T-helper 9 cell (primary cell): ENCODE results near the gene SCGB1D1.

Experiments used
- DNase-seq: peaks from one replicate; pipeline ENCODE4 v3.0.0-alpha.2; 2020
- total RNA-seq, 2 donors: gene quantifications; one replicate each; lab custom pipeline; 2026; lab: John Stamatoyannopoulos, UW

The SCGB1D1 gene
- total RNA-seq, result 0 reads per million in 2 donors

- DNase-seq, result no peak
These were observed at the start of gene SCGB1D1 for GRCh38 chr11:62190011-62190410. TSS of gene SCGB1D1 (plus strand) at chr11:62190216. CDS start at chr11:62190285, 69 bp downstream.

GRCh38 chr11:62140304-62141110, 49.5 kb upstream of the SCGB1D1 start:
- no peak for DNase-seq

- no peak for DNase-seq
These were observed 48.6 kb upstream of the SCGB1D1 start for GRCh38 chr11:62141111-62142042.

GRCh38 chr11:62142043-62142375, 48.0 kb upstream of the SCGB1D1 start:
- no peak for DNase-seq

GRCh38 chr11:62142921-62143320, 47.1 kb upstream of the SCGB1D1 start:
- DNase-seq, result no peak

GRCh38 chr11:62143727-62144126, 46.3 kb upstream of the SCGB1D1 start:
- DNase-seq, result no peak

- DNase-seq, result no peak
These were observed 45.3 kb upstream of the SCGB1D1 start for GRCh38 chr11:62144641-62145255.

GRCh38 chr11:62145261-62145871, 44.6 kb upstream of the SCGB1D1 start:
- DNase-seq, result no peak

GRCh38 chr11:62146476-62147200, 43.4 kb upstream of the SCGB1D1 start:
- DNase-seq, result no peak

GRCh38 chr11:62147545-62147944, 42.5 kb upstream of the SCGB1D1 start:
- no peak for DNase-seq

GRCh38 chr11:62148271-62148980, 41.6 kb upstream of the SCGB1D1 start:
- DNase-seq, result no peak

- no peak for DNase-seq
These were observed 39.8 kb upstream of the SCGB1D1 start for GRCh38 chr11:62149986-62150886.

- no peak for DNase-seq
These were observed 38.9 kb upstream of the SCGB1D1 start for GRCh38 chr11:62150887-62151736.

GRCh38 chr11:62151737-62152102, 38.3 kb upstream of the SCGB1D1 start:
- DNase-seq, result no peak

GRCh38 chr11:62152245-62153086, 37.5 kb upstream of the SCGB1D1 start:
- DNase-seq, result no peak

GRCh38 chr11:62153087-62153395, 37.0 kb upstream of the SCGB1D1 start:
- DNase-seq, result no peak

- no peak for DNase-seq
These were observed 36.4 kb upstream of the SCGB1D1 start for GRCh38 chr11:62153617-62154016.

- DNase-seq, result no peak
These were observed 32.4 kb upstream of the SCGB1D1 start for GRCh38 chr11:62157603-62158002.

GRCh38 chr11:62166371-62166770, 23.6 kb upstream of the SCGB1D1 start:
- no peak for DNase-seq
